GM21423 (cell line): Measurements from ENCODE around the gene ATP11B.

Experiments used
- ATAC-seq: cut with Tn5 transposase; IDR thresholded peaks from one replicate; pipeline ENCODE4 v1.9.1; 2021; ENCODE audit warnings: mild to moderate bottlenecking, moderate library complexity; ENCODE audit not compliant: unreplicated experiment

The ATP11B gene

GRCh38 chr3:182941719-182942118 lies 148.4 kb downstream of the ATP11B start:
- ATAC-seq = no peak

- ATAC-seq = no peak
These were observed 154.6 kb downstream of the ATP11B start for GRCh38 chr3:182947888-182948287.

- ATAC-seq = no peak
These were observed 155.0 kb downstream of the ATP11B start for GRCh38 chr3:182948305-182948704.

GRCh38 chr3:182949688-182950087 lies 156.4 kb downstream of the ATP11B start:
- no peak for ATAC-seq

GRCh38 chr3:182954553-182955235 lies 161.4 kb downstream of the ATP11B start:
- ATAC-seq = peak; percentile 95

- no peak for ATAC-seq
These were observed 163.9 kb downstream of the ATP11B start for GRCh38 chr3:182957226-182957625.

- ATAC-seq = no peak
These were observed 164.5 kb downstream of the ATP11B start for GRCh38 chr3:182957676-182958266.

- ATAC-seq = no peak
These were observed 166.4 kb downstream of the ATP11B start for GRCh38 chr3:182959474-182960350.

GRCh38 chr3:182962166-182962565 lies 168.9 kb downstream of the ATP11B start:
- no peak for ATAC-seq

GRCh38 chr3:182964179-182964578 lies 170.9 kb downstream of the ATP11B start:
- no peak for ATAC-seq

GRCh38 chr3:182965861-182966366 lies 172.6 kb downstream of the ATP11B start:
- no peak for ATAC-seq

- peak; percentile 69 for ATAC-seq
These were observed 174.2 kb downstream of the ATP11B start for GRCh38 chr3:182967218-182968204.

- ATAC-seq = no peak
These were observed 176.0 kb downstream of the ATP11B start for GRCh38 chr3:182969277-182969676.

GRCh38 chr3:182969853-182970252 lies 176.5 kb downstream of the ATP11B start:
- ATAC-seq = no peak

- ATAC-seq = no peak
These were observed 177.6 kb downstream of the ATP11B start for GRCh38 chr3:182970811-182971418.
